Medulla oblongata (tissue), 1 donor: Measurements from ENCODE around the gene IFNE.
"Not testable (repeated sequence)": the region's sequence is repeated elsewhere in the genome, so short reads cannot be mapped to it uniquely, and the experiment has no call there.

ENCODE experiments used
- DNase-seq: peaks from one replicate; pipeline ENCODE4 v3.0.0-alpha.2; 2015; ENCODE audit errors: extremely low spot score

IFNE gene

GRCh38 chr9:21499912-21500311, 17.8 kb upstream of the IFNE start:
- DNase-seq: no peak

GRCh38 chr9:21491756-21492155, 9.6 kb upstream of the IFNE start:
- no peak for DNase-seq

GRCh38 chr9:21481470-21482056, 550 bp downstream of the IFNE start:
- peak; percentile 71 for DNase-seq

- DNase-seq: no peak
Measured at GRCh38 chr9:21479152-21479702, 2.9 kb downstream of the IFNE start.

- no peak for DNase-seq
Measured at GRCh38 chr9:21477466-21477865, 4.6 kb downstream of the IFNE start.

GRCh38 chr9:21473236-21473635, 8.9 kb downstream of the IFNE start:
- DNase-seq: no peak

GRCh38 chr9:21470126-21470525, 12.0 kb downstream of the IFNE start:
- DNase-seq: peak; percentile 62

- DNase-seq: peak; percentile 72
Measured at GRCh38 chr9:21465859-21466518, 16.1 kb downstream of the IFNE start.

GRCh38 chr9:21465138-21465537, 17.0 kb downstream of the IFNE start:
- DNase-seq: no peak

- DNase-seq: no peak
Measured at GRCh38 chr9:21461377-21461776, 20.7 kb downstream of the IFNE start.

GRCh38 chr9:21455320-21455719, 26.8 kb downstream of the IFNE start:
- peak; percentile 62 for DNase-seq

- no peak for DNase-seq
Measured at GRCh38 chr9:21454149-21454548, 28.0 kb downstream of the IFNE start.

- no peak for DNase-seq
Measured at GRCh38 chr9:21452681-21453080, 29.4 kb downstream of the IFNE start.

GRCh38 chr9:21450733-21451394, 31.2 kb downstream of the IFNE start:
- DNase-seq: no peak

- not testable (repeated sequence) for DNase-seq
Measured at GRCh38 chr9:21449312-21449711, 32.8 kb downstream of the IFNE start.

- DNase-seq: peak; percentile 20
Measured at GRCh38 chr9:21443849-21444625, 38.1 kb downstream of the IFNE start.

GRCh38 chr9:21440139-21440538, 42.0 kb downstream of the IFNE start, which contains the start of gene IFNA1:
TSS of gene IFNA1 (plus strand) at chr9:21440439. CDS start at chr9:21440508, 69 bp downstream.
- no peak for DNase-seq

GRCh38 chr9:21435015-21435383, 47.1 kb downstream of the IFNE start:
- not testable (repeated sequence) for DNase-seq

- DNase-seq: peak; percentile 83
Measured at GRCh38 chr9:21434202-21435014, 47.7 kb downstream of the IFNE start.

GRCh38 chr9:21432672-21433425, 49.3 kb downstream of the IFNE start:
- peak; percentile 34 for DNase-seq
